HL-60 (cell line): ENCODE measurements around the gene ASCL5.

Source experiments
- CTCF ChIP-seq: IDR thresholded peaks from one replicate; pipeline ENCODE4 v1.5.1; 2011; ENCODE audit warnings: low read length, control low read depth, inconsistent platforms; ENCODE audit not compliant: insufficient read depth
- POLR2AphosphoS5 ChIP-seq: IDR thresholded peaks from 2 replicates; pipeline ENCODE4 v1.6.1; 2012; ENCODE audit warnings: low read depth
- REST ChIP-seq: IDR thresholded peaks from 2 replicates; pipeline ENCODE4 v1.6.1; 2012; ENCODE audit warnings: low read depth; ENCODE audit not compliant: insufficient replicate concordance

GRCh38 chr1:201144701-201145100 lies 17.7 kb upstream of the ASCL5 start:
- TF ChIP-seq CTCF (no peak), REST (no peak), POLR2AphosphoS5 (no peak)
